GM21576 (cell line): ENCODE results near the gene PML.
"Not testable (repeated sequence)": the region's sequence is repeated elsewhere in the genome, so short reads cannot be mapped to it uniquely, and the experiment has no call there.

ENCODE experiments used
- ATAC-seq: cut with Tn5 transposase; IDR thresholded peaks from one replicate; pipeline ENCODE4 v1.9.1; 2021; ENCODE audit warnings: mild to moderate bottlenecking, moderate library complexity; ENCODE audit not compliant: unreplicated experiment

The PML gene

GRCh38 chr15:74055804-74056203 lies 61.3 kb downstream of the PML start:
- ATAC-seq = no peak

- ATAC-seq = not testable (repeated sequence)
These were observed 61.8 kb downstream of the PML start for GRCh38 chr15:74056330-74056729.

GRCh38 chr15:74059050-74059833 lies 64.7 kb downstream of the PML start:
- not testable (repeated sequence) for ATAC-seq

- ATAC-seq = no peak
These were observed 65.7 kb downstream of the PML start for GRCh38 chr15:74060251-74060650.

- no peak for ATAC-seq
These were observed 67.7 kb downstream of the PML start for GRCh38 chr15:74062236-74062635.

GRCh38 chr15:74062671-74063070 lies 68.2 kb downstream of the PML start:
- no peak for ATAC-seq

GRCh38 chr15:74063425-74064146 lies 69.1 kb downstream of the PML start:
- not testable (repeated sequence) for ATAC-seq

- ATAC-seq = not testable (repeated sequence)
These were observed 69.7 kb downstream of the PML start for GRCh38 chr15:74064183-74064582.

- not testable (repeated sequence) for ATAC-seq
These were observed 70.3 kb downstream of the PML start for GRCh38 chr15:74064822-74065221.

- ATAC-seq = not testable (repeated sequence)
These were observed 71.3 kb downstream of the PML start for GRCh38 chr15:74065684-74066411.

- not testable (repeated sequence) for ATAC-seq
These were observed 77.1 kb downstream of the PML start for GRCh38 chr15:74071645-74072044.

- not testable (repeated sequence) for ATAC-seq
These were observed 77.6 kb downstream of the PML start for GRCh38 chr15:74072132-74072531.

GRCh38 chr15:74072614-74073337 lies 78.3 kb downstream of the PML start:
- not testable (repeated sequence) for ATAC-seq

- not testable (repeated sequence) for ATAC-seq
These were observed 81.3 kb downstream of the PML start for GRCh38 chr15:74075781-74076180.

GRCh38 chr15:74082450-74082849 lies 87.9 kb downstream of the PML start, which contains the start of gene GOLGA6A:
TSS of gene GOLGA6A (minus strand) at chr15:74082550. CDS start at chr15:74082509, 41 bp downstream.
- not testable (repeated sequence) for ATAC-seq

GRCh38 chr15:74094567-74094966 lies 100.1 kb downstream of the PML start:
- not testable (repeated sequence) for ATAC-seq

GRCh38 chr15:74095610-74096009 lies 101.1 kb downstream of the PML start:
- ATAC-seq = not testable (repeated sequence)

- not testable (repeated sequence) for ATAC-seq
These were observed 102.4 kb downstream of the PML start for GRCh38 chr15:74096753-74097474.
